HEK293T (cell line): ENCODE measurements around the gene MED15.

Source experiments
- ARNT ChIP-seq: fragments of 450-650 bp; IDR thresholded peaks from 2 replicates; pipeline ENCODE4 v1.6.1; 2017; ENCODE audit warnings: mild to moderate bottlenecking
- FOXA1 ChIP-seq: fragments of 450-650 bp; IDR thresholded peaks from 2 replicates; pipeline ENCODE4 v1.6.1; 2016; ENCODE audit warnings: mild to moderate bottlenecking
- PKNOX1 ChIP-seq: fragments of 450-650 bp; IDR thresholded peaks from 2 replicates; pipeline ENCODE4 v1.6.1; 2016

- no peak for TF ChIP-seq PKNOX1
- no peak for TF ChIP-seq FOXA1
- no peak for TF ChIP-seq ARNT
These were observed 24.2 kb downstream of the MED15 start for GRCh38 chr22:20531404-20532201.
